ENCODE results near the gene GNLY. TPM values are rescaled to one million over a fixed set of nuclear protein-coding genes. Genes with fewer than 3 reads are reported as not detected.

The GNLY gene
- total and polyA plus RNA-seq, 2 of the 13 experiments (the other 11 are each of a cell fraction or from before 2014, with no cell fraction given) = not detected

DNA sequence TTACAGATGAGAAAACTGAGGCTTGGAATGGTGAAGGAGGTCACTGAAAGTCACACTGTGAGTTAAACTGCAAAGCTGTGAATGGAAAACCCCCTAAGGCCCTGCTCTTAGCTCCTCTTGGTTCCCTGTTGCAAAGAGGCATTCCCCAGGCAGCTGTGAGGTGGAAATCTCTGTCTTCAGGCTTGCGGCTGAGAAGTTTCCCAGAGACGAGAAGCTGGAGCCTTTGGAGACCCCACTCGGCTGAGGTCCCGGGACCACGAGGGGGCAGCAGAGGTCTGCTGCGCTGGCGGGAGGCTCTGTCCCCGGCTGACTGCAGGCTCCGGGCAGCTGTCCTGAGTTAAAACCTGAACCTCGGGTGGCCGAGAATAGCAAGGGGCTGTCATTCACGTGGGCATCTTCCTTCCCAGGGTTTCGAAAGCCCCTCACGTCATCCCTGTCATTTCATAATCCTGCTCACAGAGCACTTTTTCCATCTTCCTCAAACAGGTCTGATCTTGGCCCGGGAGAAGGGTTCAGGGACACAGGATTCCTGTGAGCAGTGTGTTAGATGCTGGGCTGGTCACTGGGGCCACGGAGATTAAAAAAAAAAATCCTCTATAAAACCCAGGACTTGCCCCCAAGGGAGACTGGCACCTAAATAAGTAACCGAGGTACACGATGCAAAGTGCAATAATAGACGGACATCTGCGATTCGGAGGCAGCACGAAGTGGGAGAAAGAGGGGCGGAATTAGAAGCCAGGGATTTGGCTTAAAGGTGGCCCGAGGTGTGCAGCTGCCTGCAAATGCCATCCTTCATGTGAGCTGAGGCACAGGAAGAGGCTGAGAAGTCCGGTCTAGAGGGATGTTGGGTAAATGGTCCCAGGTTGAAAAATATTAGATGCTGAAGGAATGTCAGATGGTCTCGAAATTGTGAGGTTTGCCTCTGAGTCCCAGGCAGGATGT is 35.0 kb downstream of the GNLY start (continued):
- TF ChIP-seq SIN3B (IDR thresholded peaks at IDR 0.05; ENCODE audit: low read length) = 0 out of 2 replicates have a peak, but pooled peaks have one; percentile 33
- TF ChIP-seq XRCC5 (optimal IDR thresholded peaks at IDR 0.05; ENCODE audit: low read length) = peak; percentile 85
- TF ChIP-seq TEAD3 (CRISPR knock-in tag; optimal IDR thresholded peaks at IDR 0.05; ENCODE audit: borderline replicate concordance) = peak; percentile 15
- peak; percentile 40; the same call in 1 of the 2 replicates for TF ChIP-seq MEIS2 (CRISPR knock-in tag; IDR thresholded peaks at IDR 0.05)
- TF ChIP-seq REPIN1 (CRISPR knock-in tag; IDR thresholded peaks at IDR 0.05; ENCODE audit: borderline replicate concordance, low read depth) = 0 out of 2 replicates have a peak, but pooled peaks have one; percentile 67
- TF ChIP-seq KMT2B (CRISPR knock-in tag; IDR thresholded peaks at IDR 0.05) = no peak
- no peak for TF ChIP-seq TMF1 (CRISPR knock-in tag; IDR thresholded peaks at IDR 0.05; ENCODE audit: low read depth)
- 0 out of 2 replicates have a peak, but pooled peaks have one; percentile 34 for TF ChIP-seq RFXANK (CRISPR knock-in tag; IDR thresholded peaks at IDR 0.05)
- peak; percentile 98 for TF ChIP-seq CTCF (CRISPR knock-in tag; IDR thresholded peaks at IDR 0.05)
- TF ChIP-seq, protein P1, sequence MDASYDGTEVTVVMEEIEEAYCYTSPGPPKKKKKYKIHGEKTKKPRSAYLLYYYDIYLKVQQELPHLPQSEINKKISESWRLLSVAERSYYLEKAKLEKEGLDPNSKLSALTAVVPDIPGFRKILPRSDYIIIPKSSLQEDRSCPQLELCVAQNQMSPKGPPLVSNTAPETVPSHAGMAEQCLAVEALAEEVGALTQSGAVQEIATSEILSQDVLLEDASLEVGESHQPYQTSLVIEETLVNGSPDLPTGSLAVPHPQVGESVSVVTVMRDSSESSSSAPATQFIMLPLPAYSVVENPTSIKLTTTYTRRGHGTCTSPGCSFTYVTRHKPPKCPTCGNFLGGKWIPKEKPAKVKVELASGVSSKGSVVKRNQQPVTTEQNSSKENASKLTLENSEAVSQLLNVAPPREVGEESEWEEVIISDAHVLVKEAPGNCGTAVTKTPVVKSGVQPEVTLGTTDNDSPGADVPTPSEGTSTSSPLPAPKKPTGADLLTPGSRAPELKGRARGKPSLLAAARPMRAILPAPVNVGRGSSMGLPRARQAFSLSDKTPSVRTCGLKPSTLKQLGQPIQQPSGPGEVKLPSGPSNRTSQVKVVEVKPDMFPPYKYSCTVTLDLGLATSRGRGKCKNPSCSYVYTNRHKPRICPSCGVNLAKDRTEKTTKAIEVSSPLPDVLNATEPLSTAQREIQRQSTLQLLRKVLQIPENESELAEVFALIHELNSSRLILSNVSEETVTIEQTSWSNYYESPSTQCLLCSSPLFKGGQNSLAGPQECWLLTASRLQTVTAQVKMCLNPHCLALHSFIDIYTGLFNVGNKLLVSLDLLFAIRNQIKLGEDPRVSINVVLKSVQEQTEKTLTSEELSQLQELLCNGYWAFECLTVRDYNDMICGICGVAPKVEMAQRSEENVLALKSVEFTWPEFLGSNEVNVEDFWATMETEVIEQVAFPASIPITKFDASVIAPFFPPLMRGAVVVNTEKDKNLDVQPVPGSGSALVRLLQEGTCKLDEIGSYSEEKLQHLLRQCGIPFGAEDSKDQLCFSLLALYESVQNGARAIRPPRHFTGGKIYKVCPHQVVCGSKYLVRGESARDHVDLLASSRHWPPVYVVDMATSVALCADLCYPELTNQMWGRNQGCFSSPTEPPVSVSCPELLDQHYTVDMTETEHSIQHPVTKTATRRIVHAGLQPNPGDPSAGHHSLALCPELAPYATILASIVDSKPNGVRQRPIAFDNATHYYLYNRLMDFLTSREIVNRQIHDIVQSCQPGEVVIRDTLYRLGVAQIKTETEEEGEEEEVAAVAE (CRISPR knock-in tag; IDR thresholded peaks at IDR 0.05; ENCODE audit: borderline replicate concordance) = no peak
- 0 out of 2 replicates have a peak, but pooled peaks have one; percentile 19 for TF ChIP-seq IRF2 (CRISPR knock-in tag; IDR thresholded peaks at IDR 0.05)
- TF ChIP-seq ZNF800 (CRISPR knock-in tag; IDR thresholded peaks at IDR 0.05) = peak; percentile 29; the same call in 1 of the 2 replicates
- TF ChIP-seq SALL1 (CRISPR knock-in tag; IDR thresholded peaks at IDR 0.05) = peak; percentile 51; the same call in 1 of the 2 replicates
- TF ChIP-seq BHLHE40 (IDR thresholded peaks at IDR 0.05; ENCODE audit: low read length) = 0 out of 2 replicates have a peak, but pooled peaks have one; percentile 39
- TF ChIP-seq, protein P2, sequence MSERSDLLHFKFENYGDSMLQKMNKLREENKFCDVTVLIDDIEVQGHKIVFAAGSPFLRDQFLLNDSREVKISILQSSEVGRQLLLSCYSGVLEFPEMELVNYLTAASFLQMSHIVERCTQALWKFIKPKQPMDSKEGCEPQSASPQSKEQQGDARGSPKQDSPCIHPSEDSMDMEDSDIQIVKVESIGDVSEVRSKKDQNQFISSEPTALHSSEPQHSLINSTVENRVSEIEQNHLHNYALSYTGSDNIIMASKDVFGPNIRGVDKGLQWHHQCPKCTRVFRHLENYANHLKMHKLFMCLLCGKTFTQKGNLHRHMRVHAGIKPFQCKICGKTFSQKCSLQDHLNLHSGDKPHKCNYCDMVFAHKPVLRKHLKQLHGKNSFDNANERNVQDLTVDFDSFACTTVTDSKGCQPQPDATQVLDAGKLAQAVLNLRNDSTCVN (CRISPR knock-in tag; IDR thresholded peaks at IDR 0.05; ENCODE audit: borderline replicate concordance) = no peak
- no peak for TF ChIP-seq EP300 (IDR thresholded peaks at IDR 0.05; ENCODE audit: low read depth in 2 of 2, low read length in 2 of 2)
- no peak for TF ChIP-seq EP300 (CRISPR knock-in tag; IDR thresholded peaks at IDR 0.05; ENCODE audit: borderline replicate concordance)
- 0 out of 2 replicates have a peak, but pooled peaks have one; percentile 43 for TF ChIP-seq ZBTB25 (CRISPR knock-in tag; IDR thresholded peaks at IDR 0.05)
